A549 (cell line): ENCODE data around the gene ANKAR. TPM values are rescaled to one million over a fixed set of nuclear protein-coding genes. Genes with fewer than 3 reads are reported as not detected.

ENCODE experiments used
- ATAC-seq, 2 experiments: fragments of 200-7000 bp in 1 of 2; fragments of >200 bp in 1 of 2; cut with Nextera tagmentation in 1 of 2; cut with Tn5 transposase in 1 of 2; 3 replicates each; pipeline versions ENCODE4 v1.8.0 to v1.9.1; 2018 to 2020; ENCODE audit warnings: mild to moderate bottlenecking in 1 of 2, moderate library complexity in 1 of 2
- CTCF ChIA-PET: fragments of 300-600 bp; sonication (Branson Sonifier 250); formaldehyde crosslinking; extraction: SDS; loops from one replicate; lab custom pipeline; 2021; ENCODE audit warnings: antibody characterized with exemption, inconsistent platforms; lab: Yijun Ruan, JAX
- POLR2A ChIA-PET: fragments of 350-600 bp; formaldehyde crosslinking; extraction: SDS; loops from one replicate; lab custom pipeline; 2021; ENCODE audit warnings: antibody characterized with exemption, inconsistent platforms; lab: Yijun Ruan, JAX
- DNase-seq, 2 experiments: peaks; one replicate each; pipeline versions ENCODE4 v3.0.0 to v3.0.0-alpha.2; 2011 to 2016; ENCODE audit warnings: low read depth in 1 of 2, low spot score in 1 of 2
- FAIRE-seq: peaks from 2 replicates; lab custom pipeline; 2011; peaks lifted over from hg19 to GRCh38; lab: Jason Lieb, UNC
- H3K27ac ChIP-seq, 2 experiments: fragments of >200 bp; sonication (Bioruptor Twin); formaldehyde crosslinking; 3 replicates each; pipeline ENCODE4 v1.5.1; 2016 to 2017
- H3K4me1 ChIP-seq: fragments of >200 bp; sonication (Bioruptor Twin); formaldehyde crosslinking; 3 replicates; pipeline ENCODE4 v1.6.1; 2016
- H3K4me2 ChIP-seq: fragments of >200 bp; sonication (Bioruptor Twin); formaldehyde crosslinking; 3 replicates; pipeline ENCODE4 v1.6.1; 2016
- H3K4me3 ChIP-seq: fragments of >200 bp; sonication (Bioruptor Twin); formaldehyde crosslinking; 3 replicates; pipeline ENCODE4 v1.5.1; 2016
- H3K9me3 ChIP-seq: fragments of >200 bp; sonication (Bioruptor Twin); formaldehyde crosslinking; 3 replicates; pipeline ENCODE4 v1.6.1; 2016
- CBX2 ChIP-seq: fragments of 200-600 bp; sonication (generic); IDR thresholded peaks from 2 replicates; pipeline ENCODE4 v1.6.1; 2016; ENCODE audit warnings: low read depth, mild to moderate bottlenecking, borderline replicate concordance
- CHD2 ChIP-seq: fragments of 150-350 bp; IDR thresholded peaks from 2 replicates; pipeline ENCODE4 v1.6.1; 2014; ENCODE audit warnings: low read length; ENCODE audit not compliant: partially characterized antibody
- CHD4 ChIP-seq: fragments of 200-600 bp; sonication (generic); IDR thresholded peaks from 2 replicates; pipeline ENCODE4 v1.6.1; 2016; ENCODE audit warnings: antibody characterized with exemption, mild to moderate bottlenecking, borderline replicate concordance
- EHF ChIP-seq: fragments of 250-450 bp; sonication (Bioruptor Pico); IDR thresholded peaks from 2 replicates; pipeline ENCODE4 v1.5.0; 2020; ENCODE audit warnings: mild to moderate bottlenecking
- EHMT2 ChIP-seq: fragments of 200-600 bp; sonication (generic); IDR thresholded peaks from 2 replicates; pipeline ENCODE4 v1.6.1; 2016; ENCODE audit warnings: antibody characterized with exemption, low read depth, mild to moderate bottlenecking, moderate library complexity
- ESRRA ChIP-seq: fragments of 150-350 bp; IDR thresholded peaks from 2 replicates; pipeline ENCODE4 v1.6.1; 2014; ENCODE audit warnings: mild to moderate bottlenecking, low read length, borderline replicate concordance
- JUNB ChIP-seq: fragments of >200 bp; sonication (Bioruptor Twin); formaldehyde crosslinking; IDR thresholded peaks from 2 replicates; pipeline ENCODE4 v1.6.1; 2016
- NPAS2 ChIP-seq: fragments of 250-450 bp; sonication (Bioruptor Pico); IDR thresholded peaks from 2 replicates; pipeline ENCODE4 v1.8.0; 2022; ENCODE audit warnings: mild to moderate bottlenecking, moderate library complexity, borderline replicate concordance
- NR3C1 ChIP-seq: fragments of >200 bp; sonication (Bioruptor Twin); formaldehyde crosslinking; IDR thresholded peaks from 3 replicates; pipeline ENCODE4 v1.6.1; 2017
- POLR2A ChIP-seq: IDR thresholded peaks from 2 replicates; pipeline ENCODE4 v1.6.1; 2012; ENCODE audit warnings: mild to moderate bottlenecking, low read length
- RNF2 ChIP-seq: fragments of 200-600 bp; sonication (generic); IDR thresholded peaks from 2 replicates; pipeline ENCODE4 v1.6.1; 2016; ENCODE audit warnings: low read depth, mild to moderate bottlenecking, antibody characterized with exemption, moderate library complexity, borderline replicate concordance
- SMC3 ChIP-seq: fragments of >200 bp; sonication (Bioruptor Twin); formaldehyde crosslinking; IDR thresholded peaks from 3 replicates; pipeline ENCODE4 v1.6.1; 2018; ENCODE audit warnings: inconsistent platforms
- ZFP36 ChIP-seq: fragments of 450-650 bp; IDR thresholded peaks from 2 replicates; pipeline ENCODE4 v1.6.1; 2014; ENCODE audit warnings: borderline replicate concordance; ENCODE audit not compliant: partially characterized antibody
- ZNF302 ChIP-seq: fragments of 250-450 bp; sonication (Bioruptor Pico); IDR thresholded peaks from 2 replicates; pipeline ENCODE4 v1.9.0; 2021; ENCODE audit warnings: inconsistent platforms, mild to moderate bottlenecking, moderate library complexity
- ZSCAN20 ChIP-seq: fragments of 250-450 bp; sonication (Bioruptor Pico); IDR thresholded peaks from 2 replicates; pipeline ENCODE4 v1.8.0; 2022; ENCODE audit warnings: mild to moderate bottlenecking, moderate library complexity
- WGBS: methylation state at CpG from one replicate; pipeline ENCODE4 v1.1.6; 2017; ENCODE audit errors: missing lambda C conversion rate; 5-methylcytosine and 5-hydroxymethylcytosine counted together
- polyA plus RNA-seq, 4 experiments: library from polyadenylated mRNA; depleted of rRNA in 3 of 4; stranded (reverse); fragments of >200 nt; fragmentation: RNase III in 1 of 4; extraction: RNeasy Plus Mini Kit Qiagen cat#74134 plus additional on column Dnase treatment in 1 of 4; gene quantifications; 2 replicates in 3 of 4; 3 replicates in 1 of 4; pipeline ENCODE4 v1.2.3, GENCODE V29; 2011 to 2017
- TF ChIP-seq, protein P1 (sequence below): fragments of 250-450 bp; sonication (Bioruptor Pico); IDR thresholded peaks from 2 replicates; pipeline ENCODE4 v1.5.0; 2020; ENCODE audit warnings: low read depth, mild to moderate bottlenecking, moderate library complexity
- TF ChIP-seq, protein P2 (sequence below): fragments of 200-600 bp; sonication (generic); IDR thresholded peaks from 2 replicates; pipeline ENCODE4 v1.6.1; 2016; ENCODE audit warnings: antibody characterized with exemption, mild to moderate bottlenecking, moderate library complexity
- TF ChIP-seq, protein P3 (sequence below): fragments of >200 bp; sonication (Bioruptor Twin); formaldehyde crosslinking; IDR thresholded peaks from 2 replicates; pipeline ENCODE4 v1.6.1; 2016
- TF ChIP-seq, protein P4 (sequence below): fragments of >200 bp; sonication (Bioruptor Twin); formaldehyde crosslinking; IDR thresholded peaks from 3 replicates; pipeline ENCODE4 v1.6.1; 2016
- TF ChIP-seq, protein P5 (sequence below): fragments of 150-350 bp; IDR thresholded peaks from 2 replicates; pipeline ENCODE4 v1.6.1; 2014; ENCODE audit warnings: low read depth, mild to moderate bottlenecking, low read length

The ANKAR gene
- polyA plus RNA-seq, 2 of the 4 experiments (the other 2 are of a cell fraction) = 2.2 to 4.8 TPM

DNA sequence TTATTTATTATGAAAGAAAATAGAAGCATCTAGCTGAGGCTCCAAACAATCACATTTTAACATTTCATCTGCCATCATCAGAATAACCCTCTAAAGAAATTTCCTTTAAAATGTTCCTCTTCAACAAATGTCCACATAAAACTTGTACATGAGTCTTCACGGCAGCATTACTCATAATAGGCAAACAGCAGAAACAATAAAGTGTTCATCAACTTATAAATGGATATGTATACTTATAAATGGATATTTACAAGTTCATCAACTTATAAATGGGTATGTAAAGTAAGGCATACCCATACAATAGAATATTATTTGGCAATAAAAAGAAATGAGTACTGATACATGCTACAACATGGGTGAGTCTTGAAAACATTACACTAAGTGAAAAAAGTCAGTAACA lies 46.7 kb upstream of the ANKAR start:
- Histone ChIP-seq H3K9me3 (no peaks in the 10 kb centered on the region), H3K4me3 (no peak overlapping the region), H3K4me2 (no peak overlapping the region), H3K27ac (no peak overlapping the region), H3K4me1 (peaks cover 16% of the 10 kb centered on the region; the same call in 2 of the 3 replicates)
- FAIRE-seq (no peak), ATAC-seq (no peak), DNase-seq (no peak)
- POLR2A ChIA-PET = interaction anchor here (0.7 to 2.0 kb wide), 2 partner anchors 12 to 47 kb away, joined by 4 to 9 read pairs; partner anchors contain the start of gene SLC40A1
- CTCF ChIA-PET = interaction anchor here (1.4 to 3.1 kb wide), 2 partner anchors 33 to 36 kb away, joined by 4 to 8 read pairs; partner anchors contain the start of gene ASNSD1
- 74% methylated on average over 1 of the region's 1 CpG for WGBS
- TF ChIP-seq ESRRA (no peak), ZNF302 (CRISPR knock-in tag) (no peak), EHF (CRISPR knock-in tag) (no peak), EHMT2 (no peak), CHD2 (no peak), POLR2A (no peak), CBX2 (no peak), SMC3 (no peak), NR3C1 (no peak), ZSCAN20 (no peak), ZFP36 (no peak), NPAS2 (no peak), RNF2 (no peak), JUNB (no peak), CHD4 (no peak)
- TF ChIP-seq, protein P1, sequence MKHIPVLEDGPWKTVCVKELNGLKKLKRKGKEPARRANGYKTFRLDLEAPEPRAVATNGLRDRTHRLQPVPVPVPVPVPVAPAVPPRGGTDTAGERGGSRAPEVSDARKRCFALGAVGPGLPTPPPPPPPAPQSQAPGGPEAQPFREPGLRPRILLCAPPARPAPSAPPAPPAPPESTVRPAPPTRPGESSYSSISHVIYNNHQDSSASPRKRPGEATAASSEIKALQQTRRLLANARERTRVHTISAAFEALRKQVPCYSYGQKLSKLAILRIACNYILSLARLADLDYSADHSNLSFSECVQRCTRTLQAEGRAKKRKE (CRISPR knock-in tag) = no peak
- TF ChIP-seq, protein P2, sequence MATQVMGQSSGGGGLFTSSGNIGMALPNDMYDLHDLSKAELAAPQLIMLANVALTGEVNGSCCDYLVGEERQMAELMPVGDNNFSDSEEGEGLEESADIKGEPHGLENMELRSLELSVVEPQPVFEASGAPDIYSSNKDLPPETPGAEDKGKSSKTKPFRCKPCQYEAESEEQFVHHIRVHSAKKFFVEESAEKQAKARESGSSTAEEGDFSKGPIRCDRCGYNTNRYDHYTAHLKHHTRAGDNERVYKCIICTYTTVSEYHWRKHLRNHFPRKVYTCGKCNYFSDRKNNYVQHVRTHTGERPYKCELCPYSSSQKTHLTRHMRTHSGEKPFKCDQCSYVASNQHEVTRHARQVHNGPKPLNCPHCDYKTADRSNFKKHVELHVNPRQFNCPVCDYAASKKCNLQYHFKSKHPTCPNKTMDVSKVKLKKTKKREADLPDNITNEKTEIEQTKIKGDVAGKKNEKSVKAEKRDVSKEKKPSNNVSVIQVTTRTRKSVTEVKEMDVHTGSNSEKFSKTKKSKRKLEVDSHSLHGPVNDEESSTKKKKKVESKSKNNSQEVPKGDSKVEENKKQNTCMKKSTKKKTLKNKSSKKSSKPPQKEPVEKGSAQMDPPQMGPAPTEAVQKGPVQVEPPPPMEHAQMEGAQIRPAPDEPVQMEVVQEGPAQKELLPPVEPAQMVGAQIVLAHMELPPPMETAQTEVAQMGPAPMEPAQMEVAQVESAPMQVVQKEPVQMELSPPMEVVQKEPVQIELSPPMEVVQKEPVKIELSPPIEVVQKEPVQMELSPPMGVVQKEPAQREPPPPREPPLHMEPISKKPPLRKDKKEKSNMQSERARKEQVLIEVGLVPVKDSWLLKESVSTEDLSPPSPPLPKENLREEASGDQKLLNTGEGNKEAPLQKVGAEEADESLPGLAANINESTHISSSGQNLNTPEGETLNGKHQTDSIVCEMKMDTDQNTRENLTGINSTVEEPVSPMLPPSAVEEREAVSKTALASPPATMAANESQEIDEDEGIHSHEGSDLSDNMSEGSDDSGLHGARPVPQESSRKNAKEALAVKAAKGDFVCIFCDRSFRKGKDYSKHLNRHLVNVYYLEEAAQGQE = no peak
- TF ChIP-seq, protein P3, sequence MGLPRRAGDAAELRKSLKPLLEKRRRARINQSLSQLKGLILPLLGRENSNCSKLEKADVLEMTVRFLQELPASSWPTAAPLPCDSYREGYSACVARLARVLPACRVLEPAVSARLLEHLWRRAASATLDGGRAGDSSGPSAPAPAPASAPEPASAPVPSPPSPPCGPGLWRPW = no peak
- TF ChIP-seq, protein P4, sequence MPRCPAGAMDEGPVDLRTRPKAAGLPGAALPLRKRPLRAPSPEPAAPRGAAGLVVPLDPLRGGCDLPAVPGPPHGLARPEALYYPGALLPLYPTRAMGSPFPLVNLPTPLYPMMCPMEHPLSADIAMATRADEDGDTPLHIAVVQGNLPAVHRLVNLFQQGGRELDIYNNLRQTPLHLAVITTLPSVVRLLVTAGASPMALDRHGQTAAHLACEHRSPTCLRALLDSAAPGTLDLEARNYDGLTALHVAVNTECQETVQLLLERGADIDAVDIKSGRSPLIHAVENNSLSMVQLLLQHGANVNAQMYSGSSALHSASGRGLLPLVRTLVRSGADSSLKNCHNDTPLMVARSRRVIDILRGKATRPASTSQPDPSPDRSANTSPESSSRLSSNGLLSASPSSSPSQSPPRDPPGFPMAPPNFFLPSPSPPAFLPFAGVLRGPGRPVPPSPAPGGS = no peak
- TF ChIP-seq, protein P5, sequence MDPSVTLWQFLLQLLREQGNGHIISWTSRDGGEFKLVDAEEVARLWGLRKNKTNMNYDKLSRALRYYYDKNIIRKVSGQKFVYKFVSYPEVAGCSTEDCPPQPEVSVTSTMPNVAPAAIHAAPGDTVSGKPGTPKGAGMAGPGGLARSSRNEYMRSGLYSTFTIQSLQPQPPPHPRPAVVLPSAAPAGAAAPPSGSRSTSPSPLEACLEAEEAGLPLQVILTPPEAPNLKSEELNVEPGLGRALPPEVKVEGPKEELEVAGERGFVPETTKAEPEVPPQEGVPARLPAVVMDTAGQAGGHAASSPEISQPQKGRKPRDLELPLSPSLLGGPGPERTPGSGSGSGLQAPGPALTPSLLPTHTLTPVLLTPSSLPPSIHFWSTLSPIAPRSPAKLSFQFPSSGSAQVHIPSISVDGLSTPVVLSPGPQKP = no peak
